Skeletal muscle satellite cell (primary cell): Measurements from ENCODE around the gene GAMT.
A peak's percentile ranks its signal among the peaks of the same experiment; 100 is the strongest.

ENCODE experiments used
- H3K27me3 ChIP-seq: 2 replicates; pipeline ENCODE4 v1.7.0; 2013; ENCODE audit warnings: low read length; ENCODE audit not compliant: control insufficient read depth, insufficient read depth
- H3K36me3 ChIP-seq: 2 replicates; pipeline ENCODE4 v1.7.0; 2013; ENCODE audit warnings: mild to moderate bottlenecking, control low read depth, low read length; ENCODE audit not compliant: insufficient read depth
- H3K4me1 ChIP-seq: 2 replicates; pipeline ENCODE4 v1.7.0; 2013; ENCODE audit warnings: low read length; ENCODE audit not compliant: control insufficient read depth, insufficient read depth
- H3K4me2 ChIP-seq: 2 replicates; pipeline ENCODE4 v1.7.0; 2013; ENCODE audit warnings: mild to moderate bottlenecking, low read length
- H3K4me3 ChIP-seq: 2 replicates; pipeline ENCODE4 v1.7.0; 2013; ENCODE audit warnings: low read length
- H3K9ac ChIP-seq: 2 replicates; pipeline ENCODE4 v1.7.0; 2013; ENCODE audit warnings: mild to moderate bottlenecking, low read depth, low read length, moderate library complexity
- H3K9me3 ChIP-seq: replicated peaks from 2 replicates; pipeline ENCODE4 v1.7.0; 2013; ENCODE audit warnings: mild to moderate bottlenecking, control low read depth, low read length

The GAMT gene

DNA sequence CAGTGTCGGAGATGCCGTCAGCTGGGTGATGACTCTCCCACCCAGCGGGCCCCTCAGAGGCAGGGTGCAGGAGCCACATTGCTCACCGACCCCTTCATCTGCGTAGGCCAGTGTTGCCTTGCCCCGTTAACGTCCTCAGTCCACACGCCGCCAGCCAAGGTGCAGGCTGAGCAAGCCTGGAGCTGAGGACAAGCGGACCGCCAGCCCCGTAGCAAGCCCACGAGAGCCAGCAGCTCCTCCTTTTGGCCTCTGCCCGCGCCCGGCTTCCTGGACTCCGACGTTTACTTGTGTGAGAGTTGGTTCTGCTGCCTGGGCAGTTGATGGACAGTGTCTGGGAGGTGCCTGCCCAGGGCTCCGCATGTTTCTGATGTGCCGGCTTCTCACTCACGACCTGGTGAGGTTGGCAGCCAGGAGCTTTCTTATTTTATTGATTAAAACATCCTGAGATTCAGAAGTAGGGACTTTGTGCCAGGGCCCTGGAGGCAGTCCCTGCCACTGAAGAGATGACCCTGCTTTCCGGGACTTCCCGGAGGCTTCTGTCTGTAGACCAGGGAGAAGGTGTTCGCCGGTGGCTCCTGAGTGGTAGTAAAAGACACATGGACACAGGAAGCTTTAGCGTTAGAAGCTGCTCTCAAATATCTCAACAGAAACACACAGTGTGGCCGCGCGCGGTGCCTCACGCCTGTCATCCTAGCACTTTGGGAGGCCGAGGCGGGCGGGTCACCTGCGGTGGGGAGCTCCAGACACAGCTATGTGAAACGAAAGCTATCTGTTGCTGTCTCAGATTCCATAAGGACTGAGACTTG is 11.9 kb upstream of the GAMT start:
- no peaks in the 10 kb centered on the region for H3K27me3 ChIP-seq
- H3K4me1 ChIP-seq, result peaks cover 73% of the 10 kb centered on the region
- H3K4me3 ChIP-seq, result no peak overlapping the region
- H3K9ac ChIP-seq, result no peak overlapping the region
- no peaks in the 10 kb centered on the region for H3K9me3 ChIP-seq
- peaks cover 32% of the 10 kb centered on the region for H3K36me3 ChIP-seq
- no peak overlapping the region for H3K4me2 ChIP-seq

DNA sequence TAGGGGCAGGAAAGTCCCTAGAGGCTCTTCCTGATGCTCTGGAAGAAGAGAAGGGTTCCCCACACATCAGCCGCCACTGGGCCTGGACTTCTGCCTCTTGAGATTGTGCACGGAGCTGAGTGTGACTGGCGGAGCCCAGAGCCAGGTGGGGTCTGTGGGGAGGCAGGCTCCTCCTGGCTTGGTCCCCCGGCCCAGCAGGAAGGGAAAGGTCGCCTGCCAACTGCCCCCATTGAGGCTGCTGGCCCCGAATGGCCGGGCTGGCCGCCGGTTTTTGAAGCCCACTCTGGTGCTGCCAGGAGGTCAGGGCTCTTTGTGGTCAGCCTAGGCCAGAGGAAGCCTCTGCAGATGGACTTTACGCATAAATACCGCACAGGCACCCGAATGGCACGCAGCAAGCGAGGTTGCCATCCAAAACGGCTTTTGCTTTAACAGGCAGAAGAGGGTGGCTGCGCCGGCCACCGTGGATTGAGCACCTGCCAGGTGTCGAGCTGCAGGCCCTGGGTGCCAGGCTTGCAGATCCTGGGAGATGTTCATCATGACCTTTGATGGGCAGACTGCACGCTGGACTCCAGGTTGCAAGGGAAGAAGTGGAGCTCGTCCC is 11.1 kb upstream of the GAMT start:
- Histone ChIP-seq H3K9ac (peak overlapping the region; percentile 33), H3K4me1 (peaks cover 65% of the 10 kb centered on the region), H3K4me3 (no peak overlapping the region), H3K36me3 (peaks cover 26% of the 10 kb centered on the region), H3K9me3 (no peaks in the 10 kb centered on the region), H3K4me2 (peak overlapping the region; percentile 96), H3K27me3 (no peaks in the 10 kb centered on the region)

DNA sequence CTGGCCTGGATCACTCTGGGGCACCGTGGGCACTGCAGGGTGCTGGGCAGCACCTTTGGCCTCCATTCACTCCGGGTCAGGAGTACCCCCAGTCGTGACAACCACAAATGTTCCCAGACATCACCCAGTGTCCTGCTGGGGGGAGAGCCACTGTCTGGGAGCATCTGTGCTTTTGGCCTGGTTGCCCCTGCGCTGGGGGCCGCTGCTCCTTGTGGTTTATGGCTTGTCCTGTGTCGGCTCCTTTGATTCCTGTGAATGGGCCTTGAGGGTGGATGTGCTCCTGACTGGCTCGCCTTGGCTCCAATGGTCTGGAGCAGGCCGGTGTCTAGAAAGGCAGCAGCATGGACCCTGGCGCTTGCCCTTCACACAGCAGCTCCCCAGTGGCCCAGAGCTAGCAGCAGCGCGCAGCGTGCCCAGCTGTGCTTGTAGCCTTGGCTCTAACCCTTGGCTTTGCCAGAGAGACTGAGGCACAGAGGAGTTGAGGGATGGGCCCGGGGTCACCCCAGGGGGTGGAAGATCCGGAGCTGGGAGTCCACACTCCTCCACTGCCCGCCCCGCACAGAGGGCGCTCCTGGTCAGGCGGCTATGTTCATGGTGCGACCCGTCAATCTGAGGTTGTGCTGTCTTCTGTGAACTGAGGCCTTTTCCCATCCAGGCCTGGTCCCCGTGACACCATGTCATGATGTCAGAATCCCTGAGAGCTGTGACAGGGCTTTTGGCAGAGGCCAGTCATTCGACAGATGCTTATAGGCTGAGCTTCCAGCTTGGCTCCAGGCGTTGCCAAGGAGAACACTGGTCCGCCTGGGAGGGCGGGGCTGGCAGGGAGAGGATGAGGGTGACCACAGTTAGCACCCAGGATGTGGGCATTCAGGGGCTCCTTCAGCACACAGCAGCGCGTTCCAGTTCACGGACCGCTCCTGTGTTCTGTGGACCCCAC is 10.2 kb upstream of the GAMT start:
- Histone ChIP-seq H3K9me3 (no peaks in the 10 kb centered on the region), H3K9ac (peak overlapping the region; percentile 100), H3K4me2 (peak overlapping the region; percentile 96), H3K36me3 (peaks cover 25% of the 10 kb centered on the region), H3K27me3 (no peaks in the 10 kb centered on the region), H3K4me1 (peaks cover 57% of the 10 kb centered on the region), H3K4me3 (peak overlapping the region; percentile 49)

DNA sequence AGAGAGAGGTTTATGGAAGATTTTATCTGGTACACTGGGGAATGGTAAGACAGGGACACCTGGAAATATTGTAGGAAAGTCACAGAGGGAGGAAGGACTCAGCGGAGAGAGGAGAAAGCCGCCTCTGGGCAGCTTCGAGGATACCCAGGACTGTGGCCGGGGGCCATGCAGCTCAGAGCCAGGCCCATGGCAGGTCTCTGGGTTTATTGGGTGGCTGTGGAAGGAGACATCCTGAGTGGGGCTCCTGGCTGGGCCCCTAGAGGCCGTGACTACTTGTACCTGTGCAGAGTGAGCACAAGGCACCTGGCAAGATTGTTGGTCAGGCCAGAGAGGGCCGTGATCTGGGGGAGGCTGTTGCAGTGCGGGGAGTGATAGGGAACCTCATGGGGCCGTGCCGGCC is 9.4 kb upstream of the GAMT start:
- H3K9me3 ChIP-seq, result no peaks in the 10 kb centered on the region
- peaks cover 25% of the 10 kb centered on the region for H3K36me3 ChIP-seq
- H3K4me1 ChIP-seq, result peaks cover 51% of the 10 kb centered on the region
- H3K9ac ChIP-seq, result peak overlapping the region; percentile 100
- peak overlapping the region; percentile 49 for H3K4me3 ChIP-seq
- no peaks in the 10 kb centered on the region for H3K27me3 ChIP-seq
- peak overlapping the region; percentile 96 for H3K4me2 ChIP-seq

DNA sequence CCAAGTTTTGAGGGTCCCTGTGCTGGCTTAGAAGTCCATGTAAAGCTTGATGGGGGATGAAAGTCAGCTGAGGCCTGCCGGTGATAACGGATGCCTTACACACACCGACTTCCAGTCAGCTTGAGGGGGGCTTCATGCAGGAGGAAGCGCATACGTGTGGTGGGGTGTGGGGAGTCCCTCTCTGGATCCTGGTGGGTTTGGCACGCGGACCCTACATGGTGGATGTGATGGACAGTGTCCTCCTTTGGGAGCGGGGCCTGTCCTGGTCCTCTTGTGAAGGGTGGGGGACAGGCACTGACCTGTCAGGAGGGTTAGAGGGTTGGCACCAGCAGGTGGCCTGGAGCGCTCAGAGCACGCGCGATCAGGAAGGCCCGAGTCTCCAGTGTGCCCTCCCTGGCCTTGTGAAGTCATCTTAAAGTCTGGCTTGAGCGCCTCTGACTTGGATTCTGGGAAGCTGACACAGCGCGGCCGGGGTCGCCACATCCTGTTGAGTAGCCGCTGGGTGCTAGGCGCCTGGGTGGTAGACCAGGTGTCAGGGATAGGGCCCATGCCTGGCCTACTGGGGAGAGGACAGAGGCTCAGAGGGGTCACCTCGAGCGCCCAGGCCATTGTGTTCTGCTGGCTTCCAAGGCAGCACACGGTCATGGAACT is 8.9 kb upstream of the GAMT start:
- peak overlapping the region; percentile 100 for H3K9ac ChIP-seq
- H3K4me3 ChIP-seq, result peak overlapping the region; percentile 95
- peak overlapping the region; percentile 96 for H3K4me2 ChIP-seq
- no peaks in the 10 kb centered on the region for H3K9me3 ChIP-seq
- peaks cover 25% of the 10 kb centered on the region for H3K36me3 ChIP-seq
- peaks cover 46% of the 10 kb centered on the region for H3K4me1 ChIP-seq
- H3K27me3 ChIP-seq, result no peaks in the 10 kb centered on the region

DNA sequence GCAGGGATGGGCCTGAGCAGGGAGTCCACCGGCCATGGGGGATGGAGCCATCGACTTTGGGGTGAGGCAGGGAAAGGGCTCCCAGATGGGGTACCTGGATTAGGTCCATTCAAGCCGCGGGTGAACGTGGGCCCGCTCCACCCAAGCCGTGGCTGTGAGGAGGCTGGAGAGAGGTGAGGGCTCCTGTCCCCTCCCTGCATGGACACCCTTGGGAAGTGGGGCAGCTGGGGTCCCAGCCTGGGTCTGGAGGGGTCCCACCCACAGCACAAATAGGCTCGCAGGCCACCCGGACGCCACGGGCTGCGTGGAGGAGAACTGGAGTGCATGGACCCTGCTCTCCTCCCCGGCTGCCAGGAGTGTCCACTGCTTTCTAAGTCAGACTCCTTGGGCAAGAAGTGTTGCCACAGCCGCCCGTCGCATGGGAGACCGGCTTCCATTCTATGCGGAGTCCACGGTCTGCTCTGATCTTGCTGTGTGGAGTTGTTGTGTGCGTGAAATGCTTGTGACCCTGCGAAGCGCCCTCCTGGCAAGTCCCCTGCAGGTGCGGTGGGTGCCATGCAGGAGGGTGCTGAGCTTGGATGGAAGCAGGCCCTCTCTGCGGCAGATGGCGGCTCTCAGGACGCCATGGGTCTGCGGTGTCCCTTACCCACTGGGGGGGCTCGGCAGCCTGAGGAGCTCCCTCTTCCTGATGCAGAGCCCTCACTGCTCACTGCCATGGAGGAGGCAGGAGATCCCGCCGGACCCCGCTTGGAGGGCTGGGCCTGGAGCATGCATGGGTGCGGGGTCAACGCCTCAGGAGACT is 8.1 kb upstream of the GAMT start:
- peak overlapping the region; percentile 100 for H3K9ac ChIP-seq
- H3K27me3 ChIP-seq, result no peaks in the 10 kb centered on the region
- peak overlapping the region; percentile 95 for H3K4me3 ChIP-seq
- H3K36me3 ChIP-seq, result peaks cover 25% of the 10 kb centered on the region
- H3K4me1 ChIP-seq, result peaks cover 40% of the 10 kb centered on the region
- H3K4me2 ChIP-seq, result peak overlapping the region; percentile 96
- no peaks in the 10 kb centered on the region for H3K9me3 ChIP-seq

DNA sequence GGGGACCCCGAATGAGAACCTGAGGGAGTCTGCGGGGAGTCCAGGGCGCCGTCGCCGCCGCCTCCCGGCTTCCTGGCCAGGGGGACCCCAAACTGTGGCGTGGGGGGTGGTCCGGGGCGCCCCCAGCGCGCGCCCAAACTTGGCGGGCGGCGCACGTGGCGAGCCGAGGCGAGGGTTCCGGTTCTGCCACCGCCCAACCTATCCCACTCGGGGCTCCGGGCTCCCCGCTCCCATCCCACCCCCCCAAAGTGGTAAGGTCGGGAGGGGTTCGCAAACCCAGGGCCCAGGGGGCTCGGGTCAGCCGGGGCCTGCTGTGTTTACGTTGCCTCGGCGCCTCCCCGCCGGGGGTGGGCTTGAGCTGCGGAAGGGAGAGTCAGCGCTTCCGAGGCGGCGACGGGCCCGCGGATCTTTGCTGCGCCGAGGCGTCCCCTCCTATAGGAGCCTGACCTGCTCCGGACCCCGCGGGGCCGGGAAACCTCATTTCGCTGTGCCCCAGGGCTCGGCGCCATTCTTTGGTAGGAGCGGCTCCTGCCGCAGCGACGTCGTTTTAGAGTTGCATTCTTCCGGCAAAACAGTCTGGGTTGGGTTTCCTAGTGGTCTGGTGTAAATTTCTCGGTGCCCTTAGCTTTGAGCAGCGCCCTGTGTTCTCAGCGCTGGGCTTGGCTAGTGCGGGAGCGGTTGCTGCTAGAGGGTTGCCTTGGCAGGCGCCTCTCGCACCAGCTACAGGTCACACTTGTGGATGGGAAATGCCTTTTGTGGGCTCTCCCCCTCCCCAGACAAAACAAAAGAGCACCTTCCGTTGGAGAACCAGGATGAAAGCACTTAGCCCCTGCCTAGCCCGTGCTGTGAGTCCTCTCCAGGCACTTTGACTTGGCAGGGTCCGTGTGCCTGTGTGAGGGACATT is 7.2 kb upstream of the GAMT start:
- Histone ChIP-seq H3K36me3 (peaks cover 22% of the 10 kb centered on the region), H3K4me2 (peak overlapping the region; percentile 96), H3K27me3 (no peaks in the 10 kb centered on the region), H3K9me3 (no peaks in the 10 kb centered on the region), H3K4me3 (peak overlapping the region; percentile 95), H3K9ac (peak overlapping the region; percentile 100), H3K4me1 (peaks cover 40% of the 10 kb centered on the region)

DNA sequence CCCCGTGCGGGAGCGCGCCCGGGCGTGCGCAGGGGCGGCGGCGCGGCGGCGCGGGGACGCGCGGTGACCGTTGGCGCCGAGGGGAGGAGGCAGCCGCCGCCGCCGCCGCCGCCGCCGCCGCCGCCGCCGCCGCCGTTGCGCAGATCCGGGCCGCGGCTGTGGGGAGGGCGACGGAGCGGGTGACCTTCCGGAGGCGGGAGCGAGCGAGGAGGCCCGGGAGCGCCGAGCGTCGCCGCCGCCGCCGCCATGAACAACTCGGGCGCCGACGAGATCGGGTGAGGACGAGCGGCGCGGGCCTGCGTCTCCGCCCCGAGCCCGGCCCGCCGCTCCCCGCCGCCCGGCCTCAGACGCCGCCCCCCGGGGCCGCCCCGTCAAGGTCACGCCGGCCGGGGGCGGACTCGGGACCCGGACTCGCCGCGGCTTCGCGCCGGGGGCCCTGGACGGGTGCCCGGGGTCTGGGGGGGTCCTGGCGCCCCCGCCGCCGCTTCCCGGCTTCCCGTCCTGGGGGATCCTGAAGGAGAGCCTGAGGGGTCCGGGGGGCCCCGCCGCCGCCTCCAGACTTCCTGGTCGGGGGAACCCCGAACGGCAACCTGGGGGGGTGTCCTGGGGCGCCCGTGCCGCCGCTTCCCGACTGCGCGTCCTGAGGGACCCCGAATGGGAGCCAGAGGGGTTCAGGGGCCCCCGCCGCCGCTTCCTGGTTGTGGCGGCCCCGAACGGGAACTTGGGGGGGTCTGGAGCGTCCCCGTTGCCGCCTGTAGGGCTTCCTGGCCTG is 6.4 kb upstream of the GAMT start, which contains the start of gene DAZAP1:
DAZAP1 (plus strand) TSS at position 59 of the 772 bp plus-strand sequence; CDS start at position 247, 188 bp downstream.
- no peaks in the 10 kb centered on the region for H3K9me3 ChIP-seq
- peak within 1 kb of the TSS; percentile 96 for H3K4me2 ChIP-seq
- peaks cover 46% of the 10 kb centered on the region for H3K4me1 ChIP-seq

DNA sequence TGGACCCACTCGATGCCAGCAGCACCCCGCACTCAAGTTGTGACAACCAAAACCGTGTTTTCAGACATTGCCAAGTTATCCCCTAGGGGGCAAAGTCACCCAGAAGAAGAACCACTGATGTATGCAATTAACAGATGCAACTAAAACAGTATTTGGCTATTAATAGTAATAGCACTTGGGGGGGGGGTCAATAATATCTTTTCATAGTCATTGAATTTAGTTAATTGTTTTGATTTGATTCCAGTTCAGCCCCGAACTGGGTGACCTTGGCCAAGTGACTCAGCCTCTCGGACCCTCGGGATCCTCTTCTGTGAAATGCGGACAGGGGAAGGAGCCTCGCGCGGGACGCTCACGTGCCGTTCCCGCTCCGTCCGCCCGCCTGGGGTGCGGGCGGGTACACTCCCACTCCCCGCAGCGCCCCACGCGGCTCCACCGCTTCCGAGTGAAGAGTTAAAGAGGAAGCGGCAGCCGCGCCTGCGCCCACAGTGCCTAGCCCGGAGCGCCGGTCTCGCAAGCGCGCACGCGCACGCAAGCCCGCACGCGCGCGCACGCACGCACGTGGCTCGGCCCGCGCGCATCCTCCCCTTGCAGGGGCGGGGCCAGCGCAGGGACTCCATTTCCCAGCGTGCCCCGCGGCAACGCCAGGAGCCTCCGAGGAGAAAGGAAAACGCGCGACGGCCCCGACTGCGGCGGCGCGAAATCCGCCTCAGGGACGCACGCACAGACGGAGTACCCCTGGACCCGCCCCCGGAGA is 5.6 kb upstream of the GAMT start:
- H3K36me3 ChIP-seq, result peaks cover 11% of the 10 kb centered on the region
- no peaks in the 10 kb centered on the region for H3K9me3 ChIP-seq
- H3K27me3 ChIP-seq, result no peaks in the 10 kb centered on the region
- peaks cover 41% of the 10 kb centered on the region for H3K4me1 ChIP-seq
- peak overlapping the region; percentile 72 for H3K9ac ChIP-seq
- H3K4me3 ChIP-seq, result peak overlapping the region; percentile 69
- peak overlapping the region; percentile 85 for H3K4me2 ChIP-seq

More for the DNA sequence above, 6.4 kb upstream of the GAMT start, which contains the start of gene DAZAP1:
- Histone ChIP-seq H3K9ac (peak within 1 kb of the TSS; percentile 100), H3K4me3 (peak within 1 kb of the TSS; percentile 95), H3K27me3 (no peaks in the 10 kb centered on the region), H3K36me3 (peaks cover 14% of the 10 kb centered on the region)
